GM21528 (cell line): Measurements from ENCODE around the gene AUTS2.

Source experiments
- ATAC-seq: cut with Tn5 transposase; IDR thresholded peaks from one replicate; pipeline ENCODE4 v1.9.1; 2021; ENCODE audit warnings: mild to moderate bottlenecking, moderate library complexity; ENCODE audit not compliant: unreplicated experiment, low FRiP score

Gene AUTS2

DNA sequence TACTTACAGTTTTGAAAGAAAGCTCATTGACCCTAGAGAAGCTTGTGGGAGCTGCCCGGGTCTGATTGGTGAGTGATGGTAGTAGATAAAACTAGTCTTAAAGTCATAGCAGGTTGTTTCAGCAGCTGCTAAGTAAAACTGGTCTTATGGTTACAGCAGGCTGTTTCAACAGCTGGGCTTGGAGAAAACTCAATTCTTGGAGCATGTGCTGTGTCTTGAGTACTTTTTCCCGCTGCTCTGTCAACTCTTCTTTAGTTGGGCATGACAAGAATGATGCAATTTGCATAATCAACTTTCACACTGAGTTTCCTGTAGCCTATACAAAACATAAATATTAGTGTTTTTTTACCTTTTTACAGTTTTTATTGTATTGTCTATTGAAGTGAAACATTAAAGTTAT is 707.9 kb downstream of the AUTS2 start:
- ATAC-seq, result no peak

GRCh38 chr7:70307544-70308106 is 709.4 kb downstream of the AUTS2 start:
- no peak for ATAC-seq

DNA sequence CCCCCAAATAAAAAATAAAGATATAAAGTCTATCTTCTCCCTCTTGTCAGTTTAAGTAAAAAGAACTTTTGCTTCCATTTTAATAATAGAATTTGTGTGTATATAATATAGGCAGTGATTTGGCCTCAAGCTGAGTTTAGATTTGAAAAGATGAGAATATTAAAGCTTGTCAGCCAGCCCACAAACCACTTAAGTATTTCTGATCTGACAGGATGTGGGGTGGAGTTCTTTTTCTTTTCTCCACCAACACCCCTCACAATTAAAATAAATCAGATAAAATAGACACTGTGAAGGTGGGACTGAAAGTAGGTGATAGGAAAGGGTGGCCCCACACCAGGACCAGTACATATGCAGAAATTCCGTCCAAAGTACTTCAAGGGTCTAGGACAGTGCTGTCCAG is 714.1 kb downstream of the AUTS2 start:
- no peak for ATAC-seq

DNA sequence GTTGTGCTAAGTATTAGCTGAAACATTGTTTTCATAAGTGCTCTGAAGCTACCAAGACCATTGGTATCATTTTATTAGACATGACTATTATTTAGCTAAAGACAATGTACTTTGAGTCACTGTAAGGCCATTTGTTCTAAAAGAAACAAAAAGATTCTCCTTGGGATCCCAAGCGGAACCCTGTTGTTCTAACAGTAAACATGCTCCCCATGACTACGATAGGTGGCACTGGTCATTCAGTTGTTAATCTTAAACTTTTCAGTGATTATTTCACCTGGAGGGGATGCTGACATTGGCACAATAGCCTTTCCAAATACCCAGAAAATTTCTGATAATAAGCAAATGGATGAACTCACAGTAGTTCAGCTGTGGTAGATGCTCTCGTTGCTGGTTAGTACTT is 715.0 kb downstream of the AUTS2 start:
- no peak for ATAC-seq

- ATAC-seq, result no peak
These were observed 715.4 kb downstream of the AUTS2 start for GRCh38 chr7:70313687-70314086.

- no peak for ATAC-seq
These were observed 715.9 kb downstream of the AUTS2 start for GRCh38 chr7:70314221-70314620.

DNA sequence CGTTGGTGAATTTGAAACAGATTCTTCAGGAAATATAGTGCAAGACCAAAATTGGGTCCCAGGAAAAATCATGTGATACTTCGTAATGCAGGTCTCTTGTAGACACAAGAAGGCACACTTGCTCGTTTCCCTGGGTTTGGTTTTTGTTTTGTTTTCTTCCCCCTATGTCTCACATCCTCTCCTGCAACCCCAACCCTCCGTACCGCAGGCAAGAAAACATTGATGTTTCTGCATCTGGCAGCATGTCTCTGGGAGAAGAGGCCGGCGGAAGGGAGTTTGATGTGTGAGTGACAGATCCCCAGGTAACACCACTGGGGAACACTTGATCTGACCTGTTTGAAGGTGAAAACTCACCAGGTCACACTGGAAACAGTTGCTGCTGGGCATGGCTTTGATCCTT is 718.5 kb downstream of the AUTS2 start:
- ATAC-seq, result no peak

GRCh38 chr7:70317356-70317755 is 719.1 kb downstream of the AUTS2 start:
- no peak for ATAC-seq

GRCh38 chr7:70318511-70318910 is 720.2 kb downstream of the AUTS2 start:
- no peak for ATAC-seq

- no peak for ATAC-seq
These were observed 720.8 kb downstream of the AUTS2 start for GRCh38 chr7:70319057-70319456.

DNA sequence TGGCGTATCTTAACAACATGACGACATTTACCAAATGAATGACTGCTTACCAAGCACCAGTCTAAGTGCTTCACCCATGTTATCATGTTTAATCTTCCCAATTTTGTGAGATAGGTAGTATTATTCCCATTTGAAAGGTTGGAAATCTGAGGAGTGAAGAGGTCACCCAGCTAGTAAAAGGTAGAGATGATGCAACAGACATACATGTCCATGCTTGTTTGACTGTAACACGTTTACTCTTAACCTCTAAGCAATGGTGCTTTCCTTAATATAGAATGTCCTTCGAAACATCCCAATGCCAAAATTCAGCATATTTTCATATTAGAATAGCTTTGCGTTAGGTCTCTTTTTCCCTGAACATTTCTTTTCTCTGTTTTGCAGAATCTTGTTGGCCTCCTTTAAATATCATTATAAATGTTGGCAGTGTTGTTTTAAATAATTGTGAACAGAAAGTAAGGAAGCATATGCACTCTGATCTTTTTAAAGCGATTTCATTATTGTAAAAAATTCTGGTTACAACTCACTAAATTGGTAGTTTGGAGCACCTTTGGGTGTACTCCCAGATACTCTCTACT is 722.8 kb downstream of the AUTS2 start:
- ATAC-seq, result no peak

DNA sequence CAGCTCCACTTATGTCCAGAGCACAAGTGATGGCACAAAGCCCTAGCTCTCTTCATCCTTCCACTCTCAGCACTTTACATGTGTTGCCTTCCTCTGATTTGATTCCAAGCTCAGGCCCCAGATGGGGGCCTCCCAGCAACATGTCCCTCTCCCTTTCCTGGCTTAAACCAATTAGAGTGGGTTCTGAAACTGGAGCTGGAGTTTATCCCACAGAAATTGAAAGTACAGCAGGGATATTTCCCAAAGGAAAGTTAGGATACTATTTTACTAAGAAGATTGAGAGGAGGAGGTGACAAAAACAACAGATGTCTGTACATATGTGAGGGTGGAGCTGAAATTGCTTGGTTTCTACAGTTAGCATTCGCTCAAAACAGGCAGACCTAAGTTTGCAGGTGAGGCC is 724.6 kb downstream of the AUTS2 start:
- ATAC-seq, result no peak

- ATAC-seq, result no peak
These were observed 727.3 kb downstream of the AUTS2 start for GRCh38 chr7:70325509-70326101.

GRCh38 chr7:70334295-70334694 is 736.0 kb downstream of the AUTS2 start:
- no peak for ATAC-seq

DNA sequence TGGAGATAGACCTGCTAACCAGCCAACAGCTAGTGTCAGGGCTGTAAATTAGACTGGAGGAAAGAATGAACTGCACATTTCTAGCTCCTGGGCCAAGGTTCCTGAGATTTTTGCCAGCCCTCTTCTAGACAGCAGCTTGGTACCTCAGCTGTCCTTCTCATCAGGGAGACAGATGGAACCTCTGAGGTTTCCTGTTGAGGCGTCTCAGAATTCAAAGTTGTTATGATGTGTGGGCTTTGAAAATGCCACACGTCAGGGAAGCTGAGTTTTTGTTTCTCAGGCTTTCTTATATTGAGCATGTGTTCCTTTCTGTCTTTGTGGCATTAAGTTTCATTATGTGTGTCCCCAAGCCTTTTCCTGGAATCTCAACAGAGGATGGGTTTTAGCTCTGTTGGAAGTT is 736.6 kb downstream of the AUTS2 start:
- ATAC-seq, result no peak

GRCh38 chr7:70336536-70336935 is 738.3 kb downstream of the AUTS2 start:
- ATAC-seq, result no peak

DNA sequence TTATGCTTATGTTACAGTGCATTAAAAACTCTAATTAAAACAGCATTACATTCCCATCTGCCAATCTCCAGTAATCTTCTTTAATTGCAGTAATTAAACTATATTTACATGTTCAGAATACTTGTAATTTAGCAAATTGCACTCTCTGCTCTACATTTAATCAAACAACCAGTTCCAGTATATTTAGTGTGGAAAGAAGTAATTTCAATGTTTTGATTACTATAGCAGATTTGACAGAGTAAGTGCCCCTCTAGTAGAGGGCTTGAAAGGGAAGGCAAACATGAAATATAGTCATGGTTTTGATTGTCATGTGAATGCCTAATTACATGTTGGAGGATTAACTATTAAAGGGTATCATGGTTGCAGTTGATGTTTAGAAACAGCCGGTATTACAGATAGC is 739.7 kb downstream of the AUTS2 start:
- no peak for ATAC-seq

- no peak for ATAC-seq
These were observed 742.0 kb downstream of the AUTS2 start for GRCh38 chr7:70340236-70340635.

GRCh38 chr7:70341446-70341845 is 743.2 kb downstream of the AUTS2 start:
- no peak for ATAC-seq

DNA sequence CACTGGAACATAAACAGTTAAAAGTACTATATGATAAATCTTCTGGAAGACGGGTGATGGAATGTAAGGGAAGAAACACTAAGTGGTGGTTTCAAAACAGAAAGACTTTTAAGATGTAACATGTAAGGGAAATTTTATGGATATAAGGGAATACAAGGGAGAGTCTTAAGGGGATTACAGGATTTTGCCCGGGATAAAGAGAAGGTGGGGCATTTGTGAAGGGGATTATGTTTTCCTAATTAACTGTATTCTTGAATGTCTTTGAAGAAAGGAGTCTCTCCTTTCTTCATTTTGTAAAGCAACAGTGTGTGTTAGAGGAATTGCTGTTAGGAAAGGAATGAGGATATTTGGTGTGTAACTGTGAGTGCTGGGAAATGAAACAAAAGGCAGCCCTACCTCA is 745.2 kb downstream of the AUTS2 start:
- no peak for ATAC-seq

DNA sequence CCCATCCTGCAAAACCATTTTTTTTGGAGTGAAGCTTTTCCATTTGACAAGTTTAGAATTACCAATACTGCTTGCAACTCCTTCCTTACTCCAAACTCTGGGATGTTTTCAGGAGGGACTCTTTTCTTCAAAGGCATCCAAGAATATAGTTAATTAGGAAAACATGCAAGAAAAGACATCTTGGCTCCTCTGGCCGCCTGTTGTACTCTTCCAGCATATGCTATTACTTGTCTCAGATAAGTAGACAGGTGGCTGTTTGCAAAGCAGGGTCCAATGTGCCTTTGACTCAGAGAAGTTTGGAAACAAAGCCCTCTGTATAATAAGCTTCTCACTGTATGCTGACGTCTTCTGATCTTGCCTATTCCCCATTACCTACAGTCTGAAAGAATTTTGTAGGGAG is 746.5 kb downstream of the AUTS2 start:
- ATAC-seq, result no peak

- no peak for ATAC-seq
These were observed 748.7 kb downstream of the AUTS2 start for GRCh38 chr7:70346844-70347462.
